ENCODE measurements around the gene MTMR10. TPM values are rescaled to one million over a fixed set of nuclear protein-coding genes. Genes with fewer than 3 reads are reported as not detected.

The MTMR10 gene
- total RNA-seq, 1 experiment from 2014 or later: 16.0 TPM

GRCh38 chr15:30905821-30906220, 85.6 kb downstream of the MTMR10 start:
- BruUV-seq (replicated peaks): no TSS peak
- Histone ChIP-seq H3K4me1 (ENCODE audit: insufficient read depth, low read length, poor library complexity, severe bottlenecking) (peaks cover 9% of the 10 kb centered on the region), H3K9me3 (ENCODE audit: low read depth, low read length, poor library complexity, severe bottlenecking) (no peaks in the 10 kb centered on the region), H3K27me3 (replicated peaks; ENCODE audit: insufficient read depth, low read depth, low read length, poor library complexity) (no peaks in the 10 kb centered on the region), H3K36me3 (ENCODE audit: insufficient read depth, low read length, poor library complexity, severe bottlenecking) (peaks cover 36% of the 10 kb centered on the region), H3K4me3 (ENCODE audit: low read depth, low read length, poor library complexity, severe bottlenecking) (no peak overlapping the region), H3K27ac (ENCODE audit: low read depth, low read length, poor library complexity, severe bottlenecking) (peak overlapping the region; percentile 33)
- no peak for DNase-seq (ENCODE audit: low spot score)
- TF ChIP-seq EZH2 (IDR thresholded peaks at IDR 0.05; ENCODE audit: borderline replicate concordance, low read depth, low read length, poor library complexity, severe bottlenecking) (no peak), CTCF (conservative IDR thresholded peaks at IDR 0.05; ENCODE audit: low read depth, low read length) (no peak)
- ChIA-PET POLR2A (ENCODE audit: low non-redundant PET) (no interaction called here), CTCF (no interaction called here)
- intact Hi-C loops (cut with micrococcal nuclease; ENCODE audit: unreplicated experiment): no loop called here

- POLR2A ChIA-PET (ENCODE audit: low non-redundant PET): no interaction called here
- Histone ChIP-seq H3K36me3 (ENCODE audit: insufficient read depth, low read length, poor library complexity, severe bottlenecking) (peaks cover 28% of the 10 kb centered on the region), H3K4me3 (ENCODE audit: low read depth, low read length, poor library complexity, severe bottlenecking) (peak overlapping the region; percentile 72), H3K9me3 (ENCODE audit: low read depth, low read length, poor library complexity, severe bottlenecking) (no peaks in the 10 kb centered on the region), H3K4me1 (ENCODE audit: insufficient read depth, low read length, poor library complexity, severe bottlenecking) (peaks cover 9% of the 10 kb centered on the region), H3K27ac (ENCODE audit: low read depth, low read length, poor library complexity, severe bottlenecking) (no peak overlapping the region), H3K27me3 (replicated peaks; ENCODE audit: insufficient read depth, low read depth, low read length, poor library complexity) (no peaks in the 10 kb centered on the region)
- intact Hi-C loops (cut with micrococcal nuclease; ENCODE audit: unreplicated experiment): loop anchor here (5.0 kb wide), 1 partner anchor 87 kb away; the partner anchor contains the start of gene MTMR10
- no peak for DNase-seq (ENCODE audit: low spot score)
- TF ChIP-seq EZH2 (IDR thresholded peaks at IDR 0.05; ENCODE audit: borderline replicate concordance, low read depth, low read length, poor library complexity, severe bottlenecking) (no peak), CTCF (conservative IDR thresholded peaks at IDR 0.05; ENCODE audit: low read depth, low read length) (no peak)
- CTCF ChIA-PET: interaction anchor here (0.6 kb wide), 1 partner anchor 31 kb away, joined by 3 read pairs; no protein-coding TSS in a partner anchor
- TSS peak; percentile 57 for BruUV-seq (replicated peaks)
Observed at GRCh38 chr15:30904812-30905211, 86.6 kb downstream of the MTMR10 start.

- H3K4me1 ChIP-seq (ENCODE audit: insufficient read depth, low read length, poor library complexity, severe bottlenecking): peaks cover 9% of the 10 kb centered on the region
- ChIA-PET POLR2A (ENCODE audit: low non-redundant PET) (no interaction called here), CTCF (interaction anchor here (0.6 to 0.9 kb wide), 3 partner anchors 44 to 585 kb away, joined by 3 to 6 read pairs (median 4); no protein-coding TSS in a partner anchor)
- peaks cover 17% of the 10 kb centered on the region for H3K36me3 ChIP-seq (ENCODE audit: insufficient read depth, low read length, poor library complexity, severe bottlenecking)
- peak; percentile 98 for DNase-seq (ENCODE audit: low spot score)
- TF ChIP-seq CTCF (conservative IDR thresholded peaks at IDR 0.05; ENCODE audit: low read depth, low read length): 0 out of 2 replicates have a peak, but pooled peaks have one; percentile 27
- TF ChIP-seq EZH2 (IDR thresholded peaks at IDR 0.05; ENCODE audit: borderline replicate concordance, low read depth, low read length, poor library complexity, severe bottlenecking): no peak
- H3K27ac ChIP-seq (ENCODE audit: low read depth, low read length, poor library complexity, severe bottlenecking): peak within 1 kb of the TSS; percentile 80
- no peaks in the 10 kb centered on the region for H3K9me3 ChIP-seq (ENCODE audit: low read depth, low read length, poor library complexity, severe bottlenecking)
- BruUV-seq (replicated peaks): no TSS peak
- H3K27me3 ChIP-seq (replicated peaks; ENCODE audit: insufficient read depth, low read depth, low read length, poor library complexity): no peaks in the 10 kb centered on the region
- peak within 1 kb of the TSS; percentile 72 for H3K4me3 ChIP-seq (ENCODE audit: low read depth, low read length, poor library complexity, severe bottlenecking)
- intact Hi-C loops (cut with micrococcal nuclease; ENCODE audit: unreplicated experiment): loop anchor here (5.0 kb wide), 1 partner anchor 89 kb away; the partner anchor contains the start of gene MTMR10
Observed at GRCh38 chr15:30903497-30904187, 87.8 kb downstream of the MTMR10 start, which contains the start of gene FAN1. FAN1 (plus strand) TSS chr15:30903915; CDS start chr15:30904664, 749 bp downstream.

Data from A673 (cell line).